NT2/D1 (cell line): Measurements from ENCODE around the gene TBL3.

Experiments
- SUZ12 ChIP-seq: IDR thresholded peaks from 2 replicates; pipeline ENCODE4 v1.6.1; 2011; ENCODE audit not compliant: insufficient read length, insufficient read depth; ENCODE audit errors: extremely low read depth
- YY1 ChIP-seq: IDR thresholded peaks from 2 replicates; pipeline ENCODE4 v1.6.1; 2011; ENCODE audit not compliant: insufficient read length, insufficient read depth
- ZNF274 ChIP-seq: IDR thresholded peaks from 2 replicates; pipeline ENCODE4 v1.6.1; 2011; ENCODE audit warnings: mild to moderate bottlenecking, low read depth, low read length

DNA sequence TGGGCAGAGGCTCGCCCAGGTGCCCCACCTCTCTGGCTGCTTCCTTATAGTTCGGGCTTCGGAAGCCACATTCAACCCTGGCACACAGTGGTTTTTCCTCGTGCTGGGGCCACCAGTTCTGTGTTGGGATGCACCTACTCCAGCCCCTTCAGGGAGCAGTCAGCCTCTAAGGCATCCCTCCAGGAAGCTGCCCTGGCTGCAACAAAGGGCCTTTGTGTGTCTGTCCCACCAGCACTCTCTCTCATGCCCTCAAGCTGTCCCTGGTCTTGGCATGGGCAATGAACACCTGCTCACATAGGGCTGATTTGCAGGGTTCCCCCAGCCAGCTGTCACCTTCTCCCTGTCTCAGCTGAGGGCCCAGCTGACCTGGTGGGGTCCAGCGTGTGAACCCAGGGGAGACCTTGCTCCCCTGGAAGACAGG, 10.2 kb downstream of the TBL3 start:
- no peak for TF ChIP-seq ZNF274
- TF ChIP-seq YY1 = no peak
- TF ChIP-seq SUZ12 = no peak
